DND-41 (cell line): Measurements from ENCODE around the gene ESRRB.

ENCODE experiments used
- ATAC-seq: fragments of 200-7000 bp; cut with Tn5 transposase; 3 replicates; pipeline ENCODE4 v1.9.1; 2021; ENCODE audit warnings: low read depth; ENCODE audit not compliant: insufficient read depth
- DNase-seq: peaks from one replicate; pipeline ENCODE4 v3.0.0-alpha.2; 2020
- H2AFZ ChIP-seq: 2 replicates; pipeline ENCODE4 v1.6.0; 2012; ENCODE audit warnings: low read depth, low read length
- H3K27ac ChIP-seq: 2 replicates; pipeline ENCODE4 v1.5.1; 2012; ENCODE audit warnings: low read length, inconsistent platforms
- H3K27me3 ChIP-seq: fragments of 200-600 bp; sonication (generic); 2 replicates; pipeline ENCODE4 v1.6.0; 2012; ENCODE audit warnings: low read length, mild to moderate bottlenecking, inconsistent platforms; ENCODE audit not compliant: insufficient read depth, poor library complexity
- H3K36me3 ChIP-seq: 2 replicates; pipeline ENCODE4 v1.5.1; 2012; ENCODE audit warnings: low read length, inconsistent platforms; ENCODE audit not compliant: insufficient read depth
- H3K4me1 ChIP-seq: 2 replicates; pipeline ENCODE4 v1.5.1; 2012; ENCODE audit warnings: mild to moderate bottlenecking, low read length; ENCODE audit not compliant: insufficient read depth
- H3K4me2 ChIP-seq: 2 replicates; pipeline ENCODE4 v1.6.0; 2012; ENCODE audit warnings: mild to moderate bottlenecking, moderate library complexity, low read length, inconsistent platforms; ENCODE audit not compliant: insufficient read depth
- H3K4me3 ChIP-seq, 2 experiments: fragments of 200-600 bp in 1 of 2; shearing (Covaris generic) in 1 of 2; 2 replicates each; pipeline ENCODE4 v1.5.1; 2012 to 2016; ENCODE audit warnings: inconsistent platforms in 2 of 2, low read length in 2 of 2, mild to moderate bottlenecking in 2 of 2, low read depth in 1 of 2, moderate library complexity in 1 of 2
- H3K79me2 ChIP-seq: 2 replicates; pipeline ENCODE4 v1.6.0; 2012; ENCODE audit warnings: low read length, inconsistent platforms; ENCODE audit not compliant: insufficient read depth
- H3K9ac ChIP-seq: 2 replicates; pipeline ENCODE4 v1.6.0; 2012; ENCODE audit warnings: low read depth, mild to moderate bottlenecking, inconsistent platforms, low read length, moderate library complexity
- H3K9me3 ChIP-seq: 2 replicates; pipeline ENCODE4 v1.5.1; 2012; ENCODE audit warnings: low read length, moderate library complexity, mild to moderate bottlenecking, inconsistent platforms; ENCODE audit not compliant: insufficient read depth, severe bottlenecking
- H4K20me1 ChIP-seq: 2 replicates; pipeline ENCODE4 v1.6.0; 2012; ENCODE audit warnings: low read length; ENCODE audit not compliant: insufficient read depth
- EZH2 ChIP-seq: IDR thresholded peaks from 3 replicates; pipeline ENCODE4 v1.6.1; 2012; ENCODE audit warnings: borderline replicate concordance, low read depth, mild to moderate bottlenecking, moderate library complexity, low read length, inconsistent platforms; ENCODE audit not compliant: severe bottlenecking
- TF ChIP-seq, protein P1 (sequence below): IDR thresholded peaks from 2 replicates; pipeline ENCODE4 v1.5.1; 2012; ENCODE audit warnings: borderline replicate concordance, low read length, moderate library complexity, mild to moderate bottlenecking; ENCODE audit not compliant: poor library complexity, severe bottlenecking; ENCODE audit errors: extremely low read depth

Gene ESRRB

DNA sequence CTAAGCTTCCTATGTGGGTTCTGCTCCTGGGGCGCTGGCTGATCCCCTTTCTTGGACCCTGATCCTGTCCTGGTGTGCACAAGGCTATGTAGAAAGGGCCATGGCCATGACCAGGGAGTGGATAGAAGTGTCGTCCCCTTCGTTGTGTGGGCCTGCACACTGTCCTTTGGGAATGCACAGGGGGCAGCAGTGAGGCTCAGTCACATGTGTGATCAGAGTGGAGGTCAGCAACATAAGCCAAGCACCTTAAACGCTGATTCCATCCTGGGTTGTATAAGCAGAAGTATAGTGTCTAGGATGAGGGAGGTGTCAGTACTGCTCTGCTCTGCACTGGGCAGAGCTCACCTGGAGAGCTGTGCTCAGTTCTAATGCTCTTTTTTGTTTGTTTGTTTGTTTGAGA, 48.4 kb downstream of the ESRRB start:
- no peaks in the 10 kb centered on the region for H4K20me1 ChIP-seq
- TF ChIP-seq, protein P1, sequence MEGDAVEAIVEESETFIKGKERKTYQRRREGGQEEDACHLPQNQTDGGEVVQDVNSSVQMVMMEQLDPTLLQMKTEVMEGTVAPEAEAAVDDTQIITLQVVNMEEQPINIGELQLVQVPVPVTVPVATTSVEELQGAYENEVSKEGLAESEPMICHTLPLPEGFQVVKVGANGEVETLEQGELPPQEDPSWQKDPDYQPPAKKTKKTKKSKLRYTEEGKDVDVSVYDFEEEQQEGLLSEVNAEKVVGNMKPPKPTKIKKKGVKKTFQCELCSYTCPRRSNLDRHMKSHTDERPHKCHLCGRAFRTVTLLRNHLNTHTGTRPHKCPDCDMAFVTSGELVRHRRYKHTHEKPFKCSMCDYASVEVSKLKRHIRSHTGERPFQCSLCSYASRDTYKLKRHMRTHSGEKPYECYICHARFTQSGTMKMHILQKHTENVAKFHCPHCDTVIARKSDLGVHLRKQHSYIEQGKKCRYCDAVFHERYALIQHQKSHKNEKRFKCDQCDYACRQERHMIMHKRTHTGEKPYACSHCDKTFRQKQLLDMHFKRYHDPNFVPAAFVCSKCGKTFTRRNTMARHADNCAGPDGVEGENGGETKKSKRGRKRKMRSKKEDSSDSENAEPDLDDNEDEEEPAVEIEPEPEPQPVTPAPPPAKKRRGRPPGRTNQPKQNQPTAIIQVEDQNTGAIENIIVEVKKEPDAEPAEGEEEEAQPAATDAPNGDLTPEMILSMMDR: peak; percentile 3
- no peak for TF ChIP-seq EZH2
- no peak overlapping the region for H2AFZ ChIP-seq
- no peak overlapping the region for H3K27ac ChIP-seq
- no peaks in the 10 kb centered on the region for H3K9me3 ChIP-seq
- no peak overlapping the region for H3K4me3 ChIP-seq
- no peaks in the 10 kb centered on the region for H3K79me2 ChIP-seq
- H3K4me2 ChIP-seq: no peak overlapping the region
- H3K4me1 ChIP-seq: no peaks in the 10 kb centered on the region
- H3K36me3 ChIP-seq: no peaks in the 10 kb centered on the region
- DNase-seq (no peak), ATAC-seq (no peak)
- H3K9ac ChIP-seq: no peak overlapping the region
- peaks cover 9% of the 10 kb centered on the region for H3K27me3 ChIP-seq

GRCh38 chr14:76426161-76426696, 50.3 kb downstream of the ESRRB start:
- Histone ChIP-seq H2AFZ (no peak overlapping the region), H3K4me3 (no peak overlapping the region), H3K27ac (no peak overlapping the region), H3K36me3 (no peaks in the 10 kb centered on the region), H3K9me3 (no peaks in the 10 kb centered on the region), H3K27me3 (peaks cover 4% of the 10 kb centered on the region), H3K4me1 (no peaks in the 10 kb centered on the region), H3K9ac (no peak overlapping the region), H3K79me2 (no peaks in the 10 kb centered on the region), H3K4me2 (no peak overlapping the region), H4K20me1 (no peaks in the 10 kb centered on the region)
- TF ChIP-seq EZH2: no peak
- TF ChIP-seq, protein P1: no peak
- DNase-seq (no peak), ATAC-seq (no peak)

GRCh38 chr14:76428611-76429010, 52.7 kb downstream of the ESRRB start:
- TF ChIP-seq, protein P1: no peak
- TF ChIP-seq EZH2: no peak
- no peaks in the 10 kb centered on the region for H3K36me3 ChIP-seq
- no peak overlapping the region for H3K9ac ChIP-seq
- H3K27ac ChIP-seq: no peak overlapping the region
- H3K4me2 ChIP-seq: no peak overlapping the region
- no peaks in the 10 kb centered on the region for H3K9me3 ChIP-seq
- H3K79me2 ChIP-seq: no peaks in the 10 kb centered on the region
- no peaks in the 10 kb centered on the region for H3K4me1 ChIP-seq
- H3K27me3 ChIP-seq: peaks cover 4% of the 10 kb centered on the region
- DNase-seq (no peak), ATAC-seq (no peak)
- no peaks in the 10 kb centered on the region for H4K20me1 ChIP-seq
- no peak overlapping the region for H3K4me3 ChIP-seq
- H2AFZ ChIP-seq: no peak overlapping the region

DNA sequence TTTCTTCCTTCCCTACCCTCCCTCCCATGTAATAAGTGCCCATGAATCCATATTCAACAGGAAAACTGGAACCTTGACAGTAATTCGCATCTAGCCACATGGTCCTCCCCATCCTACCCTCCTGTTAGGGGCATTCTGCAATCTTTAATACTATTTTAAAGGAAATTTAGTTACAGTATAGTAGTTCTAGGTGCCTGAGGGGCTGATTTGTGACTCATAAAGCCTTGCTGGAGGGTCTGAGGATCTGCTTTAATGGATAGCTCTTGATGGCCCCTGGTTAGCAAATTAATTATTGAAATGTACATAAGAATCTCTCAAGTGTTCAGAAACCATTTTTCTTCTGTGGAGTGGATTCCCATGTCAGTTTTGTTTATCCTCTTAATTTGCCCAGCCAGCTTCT, 54.1 kb downstream of the ESRRB start:
- H3K9ac ChIP-seq: no peak overlapping the region
- ATAC-seq (no peak), DNase-seq (no peak)
- no peak overlapping the region for H3K4me3 ChIP-seq
- H3K27ac ChIP-seq: no peak overlapping the region
- H3K4me1 ChIP-seq: no peaks in the 10 kb centered on the region
- H3K79me2 ChIP-seq: no peaks in the 10 kb centered on the region
- no peak overlapping the region for H2AFZ ChIP-seq
- H3K4me2 ChIP-seq: no peak overlapping the region
- H3K9me3 ChIP-seq: no peaks in the 10 kb centered on the region
- H4K20me1 ChIP-seq: no peaks in the 10 kb centered on the region
- no peaks in the 10 kb centered on the region for H3K36me3 ChIP-seq
- TF ChIP-seq EZH2: no peak
- TF ChIP-seq, protein P1: no peak
- H3K27me3 ChIP-seq: peaks cover 6% of the 10 kb centered on the region
